Skin epidermis (tissue), 12 donors: ENCODE measurements around the gene PRG3.
A peak's percentile ranks its signal among the peaks of the same experiment; 100 is the strongest.

Source experiments
- H3K27ac ChIP-seq, 21 experiments: fragments of 200-600 bp; sonication (generic) in 11 of 21; one replicate each; pipeline ENCODE4 v1.5.0; 2020; ENCODE audit warnings: mild to moderate bottlenecking in 3 of 21, inconsistent platforms in 2 of 21, moderate library complexity in 2 of 21
- H3K4me3 ChIP-seq, 7 experiments: fragments of 200-600 bp; sonication (generic) in 2 of 7; one replicate each; pipeline ENCODE4 v1.5.0; 2020; ENCODE audit warnings: inconsistent platforms in 2 of 7, mild to moderate bottlenecking in 2 of 7, moderate library complexity in 1 of 7

PRG3 gene, protein sequence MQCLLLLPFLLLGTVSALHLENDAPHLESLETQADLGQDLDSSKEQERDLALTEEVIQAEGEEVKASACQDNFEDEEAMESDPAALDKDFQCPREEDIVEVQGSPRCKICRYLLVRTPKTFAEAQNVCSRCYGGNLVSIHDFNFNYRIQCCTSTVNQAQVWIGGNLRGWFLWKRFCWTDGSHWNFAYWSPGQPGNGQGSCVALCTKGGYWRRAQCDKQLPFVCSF

DNA sequence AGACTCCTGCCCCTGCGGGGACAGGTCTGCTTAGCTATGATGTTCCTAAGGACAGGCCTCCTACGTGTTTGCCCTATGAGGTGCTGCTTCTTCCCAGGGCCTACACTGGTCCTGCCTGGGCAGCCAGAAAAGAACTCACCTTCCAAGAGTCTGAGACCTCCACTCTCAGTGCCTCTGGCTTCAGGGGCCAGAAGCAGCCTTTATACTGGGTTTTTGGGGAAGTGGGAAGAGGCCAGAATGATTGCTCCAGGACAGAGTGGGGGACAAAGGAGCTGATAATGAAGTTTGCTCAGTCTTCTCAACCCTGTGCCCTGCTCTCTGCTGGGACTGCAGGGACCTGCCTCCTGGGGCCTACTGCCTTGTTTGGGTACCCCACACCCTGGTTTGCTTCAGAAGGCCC, at the start of gene PRG3:
PRG3 (minus strand) TSS at position 176 of the 400 bp plus-strand sequence. CDS start 442 bp downstream, outside the sequence.
- Histone ChIP-seq H3K4me3 (no peak within 1 kb of the TSS), H3K27ac (no peak within 1 kb of the TSS)

DNA sequence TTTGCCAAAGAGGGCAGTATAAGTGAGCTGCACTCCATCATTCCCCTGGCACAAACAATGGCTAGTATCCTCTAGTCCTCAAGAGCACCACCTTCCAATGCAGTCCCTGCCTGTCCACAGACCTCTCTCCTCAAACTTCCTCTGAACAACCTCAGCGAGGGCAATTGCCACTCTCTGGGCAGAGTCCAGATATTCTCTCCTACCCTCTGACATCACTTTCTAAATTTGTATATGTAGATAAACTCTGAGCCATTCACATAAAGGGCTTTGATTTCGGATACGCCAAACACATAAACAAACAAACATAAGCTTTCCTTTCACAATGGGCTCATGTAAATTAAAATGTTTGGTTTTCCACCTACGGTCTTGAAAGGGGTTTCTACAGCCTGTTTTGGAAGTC, 49.0 kb upstream of the PRG3 start:
- Histone ChIP-seq H3K4me3 (no peak overlapping the region), H3K27ac (no peak overlapping the region)

- Histone ChIP-seq H3K27ac (peak overlapping the region in 10 of 21 experiments; percentile 16 to 98 (median 94)), H3K4me3 (no peak overlapping the region)
Measured at GRCh38 chr11:57428643-57429042, 47.7 kb upstream of the PRG3 start.

GRCh38 chr11:57427727-57428082, 46.8 kb upstream of the PRG3 start:
- no peak overlapping the region for H3K4me3 ChIP-seq
- H3K27ac ChIP-seq, result peak overlapping the region; percentile 2 to 98 (median 94)

DNA sequence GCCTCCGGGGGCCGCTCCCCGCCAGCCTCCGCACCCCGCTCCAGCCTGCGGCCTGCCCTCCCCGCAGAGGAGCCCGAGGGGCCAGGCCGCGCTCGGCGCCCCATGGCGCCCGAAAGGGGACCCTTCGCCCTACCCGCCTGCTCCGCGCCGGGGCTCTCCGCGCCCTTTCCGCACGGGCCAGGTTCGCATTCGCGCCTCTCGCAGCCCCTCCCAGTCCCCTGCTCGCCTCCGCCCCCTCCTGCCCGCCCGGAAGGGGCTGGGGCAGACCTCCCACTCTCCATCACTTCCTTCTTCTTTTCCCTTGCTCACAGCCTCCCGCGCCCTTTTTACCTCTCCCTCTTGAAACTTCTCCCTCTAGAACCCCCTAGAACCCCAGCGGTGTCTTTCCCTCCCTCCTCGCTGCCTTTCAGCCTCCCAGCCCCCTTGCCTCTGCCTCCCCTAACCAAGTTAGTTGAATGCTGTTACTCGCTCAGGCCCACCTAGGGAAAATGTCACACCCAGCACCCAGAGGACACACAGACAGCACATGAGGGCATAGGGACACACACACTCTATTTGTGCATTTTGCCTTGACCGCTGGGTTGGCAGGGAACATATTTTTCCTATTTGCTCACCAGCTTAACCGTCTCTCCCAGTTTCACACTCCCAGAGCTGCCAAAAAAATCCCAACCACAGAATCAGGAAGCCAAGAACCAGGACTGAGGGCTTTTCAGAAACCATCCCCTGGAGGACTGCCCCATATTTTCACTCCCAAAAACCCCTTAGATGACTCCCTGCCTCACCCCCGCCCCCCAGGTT, 46.2 kb upstream of the PRG3 start, which contains the start of gene SLC43A3:
SLC43A3 (minus strand) TSS at position 193 of the 798 bp plus-strand sequence. CDS start 949 bp downstream, outside the sequence.
- H3K27ac ChIP-seq, result peak within 1 kb of the TSS; percentile 79 to 98 (median 94)
- peak within 1 kb of the TSS; percentile 43 to 61 (median 53) for H3K4me3 ChIP-seq

DNA sequence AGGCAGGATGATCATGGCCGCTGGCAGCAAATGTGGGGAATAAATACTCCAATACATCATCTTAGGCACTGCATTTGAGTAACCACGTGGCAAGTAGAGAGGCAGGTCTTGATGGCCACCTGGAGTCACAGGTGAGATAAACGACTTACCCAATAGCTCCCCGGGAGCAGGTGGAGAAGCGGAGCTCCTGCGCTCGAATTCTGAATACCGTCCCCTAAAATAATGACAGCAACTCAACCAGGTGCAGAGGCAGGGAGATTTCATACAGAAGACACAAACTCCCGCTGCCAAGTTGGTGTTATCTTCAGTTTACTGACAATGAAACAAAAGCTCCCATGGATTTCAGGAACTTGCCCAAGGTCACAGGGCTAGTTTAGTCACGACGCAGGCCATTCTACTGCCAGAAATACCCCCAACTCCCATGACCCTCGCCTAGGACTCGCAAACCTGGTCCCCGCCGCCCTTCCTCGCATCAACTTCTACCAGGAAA, 45.5 kb upstream of the PRG3 start:
- H3K27ac ChIP-seq, result peak overlapping the region; percentile 79 to 98 (median 94)
- H3K4me3 ChIP-seq, result peak overlapping the region; percentile 43 to 61 (median 53)

DNA sequence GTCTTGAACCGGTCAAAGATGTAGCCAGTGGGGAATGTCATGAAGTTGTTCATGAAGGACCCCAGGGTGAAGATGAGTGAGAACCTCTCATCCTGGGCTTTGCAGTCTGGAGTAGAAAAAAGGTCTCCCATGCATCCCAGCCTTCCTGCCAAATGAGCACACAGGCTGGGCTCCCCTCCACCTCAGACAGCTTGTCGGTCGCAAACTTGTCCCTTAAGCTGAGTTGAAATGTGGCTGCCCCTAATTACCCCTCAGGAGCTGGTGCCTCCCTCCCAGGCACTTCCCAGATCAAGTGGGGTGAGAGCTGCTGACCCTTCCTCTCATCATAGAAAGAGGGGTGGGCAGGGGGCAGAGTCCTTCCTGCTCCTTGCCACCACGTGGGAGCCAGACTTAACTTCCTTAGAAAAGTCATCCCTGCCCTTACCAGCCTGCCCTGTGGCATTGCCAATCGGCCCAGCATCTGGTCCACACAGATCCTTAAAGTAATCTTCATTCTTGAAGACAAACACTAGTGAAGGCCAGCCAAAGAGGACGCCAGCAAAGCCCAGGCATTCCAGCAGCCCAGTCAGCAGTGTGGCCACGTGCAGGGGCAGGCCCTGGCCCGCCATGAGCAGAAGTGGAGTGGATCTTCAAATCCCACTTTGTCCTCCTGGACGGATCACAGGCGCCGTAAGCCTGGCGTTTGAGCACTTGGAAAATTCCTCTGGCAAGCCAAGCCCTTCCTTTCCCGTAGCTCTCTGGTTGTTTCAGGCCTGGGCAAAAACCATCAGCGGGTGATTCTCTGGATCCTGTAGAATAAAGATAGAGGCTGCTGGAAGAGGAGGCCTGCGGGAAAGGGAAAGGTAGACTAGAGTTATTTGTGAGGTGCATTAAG, 44.9 kb upstream of the PRG3 start:
- Histone ChIP-seq H3K4me3 (peak overlapping the region; percentile 43 to 61 (median 53)), H3K27ac (peak overlapping the region; percentile 79 to 98 (median 94))

GRCh38 chr11:57424792-57425564, 44.0 kb upstream of the PRG3 start:
- H3K4me3 ChIP-seq, result peak overlapping the region in 5 of 7 experiments; percentile 0 to 56 (median 12)
- peak overlapping the region in 20 of 21 experiments; percentile 89 to 98 (median 94) for H3K27ac ChIP-seq

- peak overlapping the region in 20 of 21 experiments; percentile 18 to 98 (median 94) for H3K27ac ChIP-seq
- peak overlapping the region in 3 of 7 experiments; percentile 11 to 53 (median 12) for H3K4me3 ChIP-seq
Measured at GRCh38 chr11:57424137-57424791, 43.3 kb upstream of the PRG3 start.

GRCh38 chr11:57422669-57423068, 41.7 kb upstream of the PRG3 start:
- Histone ChIP-seq H3K27ac (peak overlapping the region in 4 of 21 experiments; percentile 1 to 98 (median 54)), H3K4me3 (no peak overlapping the region)

DNA sequence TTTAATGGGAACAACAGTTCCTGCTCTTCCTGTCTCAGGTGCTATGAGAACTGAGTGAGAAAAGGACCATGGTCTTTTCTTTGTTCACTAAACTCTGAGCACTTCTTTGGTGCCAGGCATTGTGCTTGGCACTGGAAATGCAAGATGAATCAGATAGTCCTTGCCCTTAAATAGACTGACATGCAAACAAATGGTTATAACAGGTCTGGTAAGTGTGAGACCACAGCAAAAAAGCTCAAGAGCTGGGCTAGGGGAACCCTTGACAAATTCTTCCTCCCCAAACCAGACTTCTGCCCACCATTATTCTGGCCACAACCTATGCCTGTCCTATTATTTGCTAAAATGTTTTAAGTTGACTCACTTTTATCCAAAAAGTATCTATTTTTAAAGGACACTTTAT, 40.9 kb upstream of the PRG3 start:
- Histone ChIP-seq H3K27ac (peak overlapping the region in 3 of 21 experiments; percentile 12 to 24 (median 21)), H3K4me3 (no peak overlapping the region)

DNA sequence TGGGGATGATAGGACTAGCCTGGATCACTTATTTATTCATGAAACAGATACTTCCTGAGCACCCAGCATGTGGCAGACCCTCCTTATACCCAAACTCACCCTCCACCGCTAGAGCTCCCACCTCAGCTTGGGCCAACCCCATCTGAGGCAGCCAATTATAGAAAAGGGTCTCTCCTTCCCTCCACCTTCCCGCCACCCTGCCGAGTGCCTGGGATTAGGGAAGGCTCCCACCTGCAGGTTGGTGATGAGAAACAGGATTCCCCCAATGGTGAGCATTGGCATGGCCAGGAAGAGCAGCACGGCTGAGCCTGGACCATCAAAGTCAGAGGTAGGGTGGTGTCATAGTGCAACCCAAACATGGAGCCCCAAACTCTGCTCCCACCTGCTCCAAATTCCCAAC, 40.1 kb upstream of the PRG3 start:
- Histone ChIP-seq H3K4me3 (no peak overlapping the region), H3K27ac (peak overlapping the region in 1 of 21 experiments; percentile 12)

DNA sequence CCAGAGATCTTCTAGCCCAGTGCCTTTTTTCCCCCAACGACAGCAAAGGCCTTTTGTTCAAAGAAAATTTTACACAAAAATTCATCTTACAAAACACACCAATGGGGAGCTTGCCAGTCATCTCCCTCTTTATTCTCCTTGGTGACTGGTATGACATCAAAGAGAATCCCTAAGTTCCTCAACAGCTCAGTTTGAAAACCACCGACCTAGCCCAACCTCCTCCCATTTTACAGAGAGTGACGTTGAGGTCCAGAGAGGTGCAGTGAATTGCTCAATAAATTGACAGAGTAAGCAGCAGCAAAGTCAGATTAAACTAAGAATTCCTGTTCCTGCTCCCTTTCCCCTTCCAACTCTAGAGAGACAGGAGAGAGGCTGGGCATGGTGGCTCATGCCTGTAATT, 38.2 kb upstream of the PRG3 start:
- Histone ChIP-seq H3K4me3 (no peak overlapping the region), H3K27ac (no peak overlapping the region)

- H3K4me3 ChIP-seq, result no peak overlapping the region
- H3K27ac ChIP-seq, result no peak overlapping the region
Measured at GRCh38 chr11:57418131-57418530, 37.2 kb upstream of the PRG3 start.

DNA sequence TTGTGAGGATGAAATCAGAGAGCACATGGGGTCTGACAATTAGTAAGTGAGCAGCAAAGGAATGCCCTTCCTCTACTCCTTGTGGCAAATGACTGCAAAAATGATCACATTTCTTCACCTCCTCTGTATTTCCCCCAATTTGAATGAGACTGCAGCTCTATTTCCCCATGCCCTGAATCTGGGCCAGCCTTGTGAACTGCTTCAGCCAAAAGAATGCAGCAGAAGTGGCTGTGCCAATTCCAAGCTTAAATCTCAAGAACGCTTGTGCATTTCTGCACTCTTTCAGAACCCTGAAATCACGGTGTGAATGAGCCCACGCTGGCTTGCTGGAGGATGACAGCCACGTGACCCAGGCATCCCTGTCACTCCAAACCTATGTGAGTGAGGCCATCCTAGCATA, 36.1 kb upstream of the PRG3 start:
- Histone ChIP-seq H3K27ac (peak overlapping the region in 2 of 21 experiments; percentile 6 to 26), H3K4me3 (no peak overlapping the region)

GRCh38 chr11:57416436-57416835, 35.5 kb upstream of the PRG3 start:
- Histone ChIP-seq H3K4me3 (no peak overlapping the region), H3K27ac (peak overlapping the region in 4 of 21 experiments; percentile 6 to 26 (median 14))

GRCh38 chr11:57414612-57415212, 33.8 kb upstream of the PRG3 start:
- Histone ChIP-seq H3K4me3 (no peak overlapping the region), H3K27ac (no peak overlapping the region)

DNA sequence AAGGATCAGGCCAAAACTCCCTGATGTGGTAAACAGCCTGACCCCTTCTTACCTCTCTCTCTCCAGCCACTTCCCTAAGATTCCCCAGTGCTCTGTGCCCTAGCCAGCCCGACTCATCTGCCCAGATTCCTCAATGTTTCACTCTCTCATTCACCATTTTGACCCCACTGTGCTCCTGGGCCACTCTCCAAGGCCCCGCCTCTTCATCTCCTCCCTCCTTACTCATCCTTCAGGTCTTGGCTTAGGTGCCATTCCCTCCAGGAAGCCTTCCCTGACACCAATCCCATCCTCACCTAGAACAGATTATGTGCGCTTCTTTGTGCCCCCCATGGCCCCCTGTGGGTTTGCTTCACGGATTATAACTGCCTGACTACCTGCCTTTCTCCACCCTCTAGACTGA, 32.7 kb upstream of the PRG3 start:
- H3K4me3 ChIP-seq, result no peak overlapping the region
- H3K27ac ChIP-seq, result peak overlapping the region in 2 of 21 experiments; percentile 10 to 35
